ENCODE data around the gene NAV2.

NAV2 gene

GRCh38 chr11:19812710-19813109 is 100.1 kb downstream of the NAV2 start:
- DNase-seq (ENCODE audit: low spot score): no peak
- ChIA-PET CTCF (no interaction called here), POLR2A (ENCODE audit: low non-redundant PET) (no interaction called here)
- TF ChIP-seq, protein P1, sequence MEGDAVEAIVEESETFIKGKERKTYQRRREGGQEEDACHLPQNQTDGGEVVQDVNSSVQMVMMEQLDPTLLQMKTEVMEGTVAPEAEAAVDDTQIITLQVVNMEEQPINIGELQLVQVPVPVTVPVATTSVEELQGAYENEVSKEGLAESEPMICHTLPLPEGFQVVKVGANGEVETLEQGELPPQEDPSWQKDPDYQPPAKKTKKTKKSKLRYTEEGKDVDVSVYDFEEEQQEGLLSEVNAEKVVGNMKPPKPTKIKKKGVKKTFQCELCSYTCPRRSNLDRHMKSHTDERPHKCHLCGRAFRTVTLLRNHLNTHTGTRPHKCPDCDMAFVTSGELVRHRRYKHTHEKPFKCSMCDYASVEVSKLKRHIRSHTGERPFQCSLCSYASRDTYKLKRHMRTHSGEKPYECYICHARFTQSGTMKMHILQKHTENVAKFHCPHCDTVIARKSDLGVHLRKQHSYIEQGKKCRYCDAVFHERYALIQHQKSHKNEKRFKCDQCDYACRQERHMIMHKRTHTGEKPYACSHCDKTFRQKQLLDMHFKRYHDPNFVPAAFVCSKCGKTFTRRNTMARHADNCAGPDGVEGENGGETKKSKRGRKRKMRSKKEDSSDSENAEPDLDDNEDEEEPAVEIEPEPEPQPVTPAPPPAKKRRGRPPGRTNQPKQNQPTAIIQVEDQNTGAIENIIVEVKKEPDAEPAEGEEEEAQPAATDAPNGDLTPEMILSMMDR (conservative IDR thresholded peaks at IDR 0.05; ENCODE audit: low read depth): no peak
- H3K27ac ChIP-seq: no peak overlapping the region

DNA sequence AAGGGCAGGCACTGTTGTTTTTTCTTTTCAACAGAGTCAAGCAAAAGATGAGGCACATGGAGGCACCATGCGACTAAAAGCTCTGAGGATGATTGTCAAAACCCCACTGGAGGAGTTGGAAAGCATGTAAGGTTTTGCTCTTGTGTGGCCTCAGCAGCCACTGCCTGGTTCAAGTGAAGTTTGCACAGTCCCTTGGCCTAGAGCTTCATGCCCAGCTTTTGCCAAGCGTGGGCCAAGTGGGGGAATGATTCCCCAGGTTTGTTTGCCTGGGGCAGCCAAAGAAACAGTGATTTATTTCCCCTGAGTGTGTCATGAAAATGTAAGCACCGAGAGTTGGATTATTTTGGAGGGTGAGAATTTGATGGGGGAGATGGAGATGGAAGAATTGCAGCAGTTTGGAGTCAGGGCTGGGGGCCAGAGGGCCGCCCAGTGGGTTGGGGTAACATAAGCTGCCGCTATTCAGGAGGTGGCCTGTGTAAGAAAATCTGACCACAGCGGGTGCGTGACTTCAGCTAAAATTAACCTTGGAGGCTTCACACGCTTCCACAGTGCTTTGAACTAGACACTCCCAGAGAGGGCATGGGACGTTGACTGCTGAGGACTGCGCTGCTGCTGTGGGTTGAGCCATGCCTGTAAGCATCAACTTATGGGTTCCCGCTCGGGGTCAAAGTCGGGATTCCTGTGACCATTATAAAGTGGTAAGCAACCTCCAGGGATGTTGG is 100.7 kb downstream of the NAV2 start:
- ChIA-PET CTCF (no interaction called here), POLR2A (ENCODE audit: low non-redundant PET) (no interaction called here)
- no peak for DNase-seq (ENCODE audit: low spot score)
- TF ChIP-seq, protein P1 (conservative IDR thresholded peaks at IDR 0.05; ENCODE audit: low read depth): no peak
- H3K27ac ChIP-seq: no peak overlapping the region

DNA sequence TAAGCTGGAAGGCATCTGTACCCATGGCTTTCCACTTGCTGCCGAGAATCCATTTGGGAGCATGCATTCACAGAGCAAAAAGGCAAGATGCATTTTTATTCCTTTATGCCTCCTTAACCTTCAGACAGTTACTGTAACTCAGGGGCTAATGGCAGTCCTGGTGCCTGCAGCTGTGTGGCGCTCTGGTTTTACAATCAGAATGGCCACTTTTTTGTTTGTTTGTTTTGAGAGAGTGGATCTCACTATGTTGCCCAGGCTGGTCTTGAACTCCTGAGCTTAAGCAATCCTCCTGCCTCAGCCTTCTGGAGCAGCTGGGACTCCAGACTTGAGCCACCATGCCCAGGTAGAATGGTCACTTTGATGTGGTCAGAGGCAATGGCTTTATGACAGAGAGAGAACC is 101.8 kb downstream of the NAV2 start:
- CTCF ChIA-PET: interaction anchor here (0.5 to 1.0 kb wide), 3 partner anchors 54 to 104 kb away, joined by 3 to 4 read pairs (median 3); no protein-coding TSS in a partner anchor
- no peak for DNase-seq (ENCODE audit: low spot score)
- H3K27ac ChIP-seq: no peak overlapping the region
- TF ChIP-seq, protein P1 (conservative IDR thresholded peaks at IDR 0.05; ENCODE audit: low read depth): no peak
- POLR2A ChIA-PET (ENCODE audit: low non-redundant PET): no interaction called here

DNA sequence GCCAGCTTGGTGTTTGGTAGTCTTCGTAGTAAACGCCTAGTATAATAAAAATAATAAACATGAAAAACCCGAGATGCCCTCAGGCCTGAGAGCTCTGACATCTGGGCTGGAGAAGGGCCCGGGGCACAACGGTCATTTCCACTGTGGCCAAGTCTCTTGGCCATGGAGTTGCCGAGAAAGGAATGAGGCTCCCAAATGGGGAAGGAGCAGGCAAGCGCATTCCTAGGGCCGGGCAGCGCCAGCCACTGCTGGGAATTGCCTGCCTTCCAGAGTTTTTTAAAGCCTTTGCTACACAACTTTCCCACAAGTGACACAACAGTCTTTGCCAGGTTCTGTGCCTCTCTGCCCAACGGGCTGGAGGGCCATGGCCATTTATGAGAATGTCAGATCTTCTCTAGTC is 103.4 kb downstream of the NAV2 start:
- no peak overlapping the region for H3K27ac ChIP-seq
- no peak for DNase-seq (ENCODE audit: low spot score)
- POLR2A ChIA-PET (ENCODE audit: low non-redundant PET): no interaction called here
- TF ChIP-seq, protein P1 (conservative IDR thresholded peaks at IDR 0.05; ENCODE audit: low read depth): no peak
- CTCF ChIA-PET: no interaction called here

- no peak for DNase-seq (ENCODE audit: low spot score)
- TF ChIP-seq, protein P1 (conservative IDR thresholded peaks at IDR 0.05; ENCODE audit: low read depth): no peak
- H3K27ac ChIP-seq: no peak overlapping the region
- POLR2A ChIA-PET (ENCODE audit: low non-redundant PET): no interaction called here
- CTCF ChIA-PET: no interaction called here
Measured at GRCh38 chr11:19816817-19817216, 104.2 kb downstream of the NAV2 start.

DNA sequence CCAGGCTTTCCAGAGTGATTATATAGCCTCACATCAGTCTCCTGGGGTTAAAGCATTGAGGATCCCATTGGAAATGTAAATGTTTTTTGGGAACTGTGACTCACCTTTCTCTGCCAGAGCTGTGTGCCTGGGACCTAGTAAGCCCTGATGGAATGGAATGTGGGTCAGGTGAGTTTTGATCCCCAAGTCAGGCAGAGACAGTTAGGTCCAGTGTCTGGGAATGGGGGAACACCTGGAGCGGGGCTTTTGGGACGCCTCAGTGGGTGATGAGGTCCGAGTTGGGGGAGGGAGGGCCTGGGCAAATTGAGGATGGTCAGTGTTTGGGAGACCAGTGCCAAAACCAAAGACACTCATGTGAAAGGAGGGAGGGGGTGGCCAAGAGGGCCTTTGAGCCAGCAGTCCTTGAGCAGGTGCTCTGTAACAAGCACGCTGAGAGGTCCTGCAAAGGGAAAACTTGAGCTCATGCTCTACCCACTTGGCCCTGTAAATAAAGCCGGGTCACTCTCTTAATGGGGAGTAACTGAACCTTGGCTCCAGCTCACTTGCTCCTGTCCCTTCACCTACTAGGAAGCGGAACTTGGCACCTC is 104.7 kb downstream of the NAV2 start:
- ChIA-PET CTCF (no interaction called here), POLR2A (ENCODE audit: low non-redundant PET) (no interaction called here)
- H3K27ac ChIP-seq: no peak overlapping the region
- no peak for DNase-seq (ENCODE audit: low spot score)
- TF ChIP-seq, protein P1 (conservative IDR thresholded peaks at IDR 0.05; ENCODE audit: low read depth): no peak
